HG02970 (cell line): ENCODE results near the gene PRKCA.

ENCODE experiments used
- ATAC-seq: cut with Tn5 transposase; IDR thresholded peaks from one replicate; pipeline ENCODE4 v1.9.1; 2021; ENCODE audit warnings: mild to moderate bottlenecking, moderate library complexity, moderate number of reproducible peaks; ENCODE audit not compliant: unreplicated experiment, low FRiP score

Gene PRKCA

GRCh38 chr17:66834919-66835454 lies 532.6 kb downstream of the PRKCA start, which contains the start of gene CACNG5:
Gene CACNG5, plus strand, starts transcription at chr17:66835117. Its CDS starts 42,216 bp downstream, at chr17:66877333.
- no peak for ATAC-seq

GRCh38 chr17:66835476-66835875 lies 533.1 kb downstream of the PRKCA start:
- no peak for ATAC-seq

- no peak for ATAC-seq
These were observed 533.9 kb downstream of the PRKCA start for GRCh38 chr17:66836063-66837005.

GRCh38 chr17:66837226-66837625 lies 534.8 kb downstream of the PRKCA start:
- no peak for ATAC-seq

- ATAC-seq: no peak
These were observed 535.7 kb downstream of the PRKCA start for GRCh38 chr17:66837885-66838665.

- no peak for ATAC-seq
These were observed 537.2 kb downstream of the PRKCA start for GRCh38 chr17:66839616-66840015.

- no peak for ATAC-seq
These were observed 537.6 kb downstream of the PRKCA start for GRCh38 chr17:66840061-66840460.

GRCh38 chr17:66841328-66841727 lies 538.9 kb downstream of the PRKCA start:
- ATAC-seq: no peak

GRCh38 chr17:66841744-66842143 lies 539.3 kb downstream of the PRKCA start:
- no peak for ATAC-seq

- ATAC-seq: no peak
These were observed 540.1 kb downstream of the PRKCA start for GRCh38 chr17:66842505-66842904.

GRCh38 chr17:66842959-66843358 lies 540.5 kb downstream of the PRKCA start:
- ATAC-seq: no peak

GRCh38 chr17:66843627-66844026 lies 541.2 kb downstream of the PRKCA start:
- ATAC-seq: no peak

- no peak for ATAC-seq
These were observed 545.3 kb downstream of the PRKCA start for GRCh38 chr17:66847704-66848103.

GRCh38 chr17:66848496-66848895 lies 546.1 kb downstream of the PRKCA start:
- ATAC-seq: no peak

GRCh38 chr17:66849032-66849655 lies 546.7 kb downstream of the PRKCA start:
- ATAC-seq: no peak

GRCh38 chr17:66849851-66850580 lies 547.6 kb downstream of the PRKCA start:
- ATAC-seq: no peak

- no peak for ATAC-seq
These were observed 548.3 kb downstream of the PRKCA start for GRCh38 chr17:66850692-66851091.

- ATAC-seq: no peak
These were observed 552.8 kb downstream of the PRKCA start for GRCh38 chr17:66855204-66855603.

GRCh38 chr17:66858226-66859083 lies 556.0 kb downstream of the PRKCA start:
- ATAC-seq: no peak
